Measurements from ENCODE around the gene PHF21A.
A peak's percentile ranks its signal among the peaks of the same experiment; 100 is the strongest.
"Not testable (repeated sequence)": the region's sequence is repeated elsewhere in the genome, so short reads cannot be mapped to it uniquely, and the experiment has no call there.

Gene PHF21A

DNA sequence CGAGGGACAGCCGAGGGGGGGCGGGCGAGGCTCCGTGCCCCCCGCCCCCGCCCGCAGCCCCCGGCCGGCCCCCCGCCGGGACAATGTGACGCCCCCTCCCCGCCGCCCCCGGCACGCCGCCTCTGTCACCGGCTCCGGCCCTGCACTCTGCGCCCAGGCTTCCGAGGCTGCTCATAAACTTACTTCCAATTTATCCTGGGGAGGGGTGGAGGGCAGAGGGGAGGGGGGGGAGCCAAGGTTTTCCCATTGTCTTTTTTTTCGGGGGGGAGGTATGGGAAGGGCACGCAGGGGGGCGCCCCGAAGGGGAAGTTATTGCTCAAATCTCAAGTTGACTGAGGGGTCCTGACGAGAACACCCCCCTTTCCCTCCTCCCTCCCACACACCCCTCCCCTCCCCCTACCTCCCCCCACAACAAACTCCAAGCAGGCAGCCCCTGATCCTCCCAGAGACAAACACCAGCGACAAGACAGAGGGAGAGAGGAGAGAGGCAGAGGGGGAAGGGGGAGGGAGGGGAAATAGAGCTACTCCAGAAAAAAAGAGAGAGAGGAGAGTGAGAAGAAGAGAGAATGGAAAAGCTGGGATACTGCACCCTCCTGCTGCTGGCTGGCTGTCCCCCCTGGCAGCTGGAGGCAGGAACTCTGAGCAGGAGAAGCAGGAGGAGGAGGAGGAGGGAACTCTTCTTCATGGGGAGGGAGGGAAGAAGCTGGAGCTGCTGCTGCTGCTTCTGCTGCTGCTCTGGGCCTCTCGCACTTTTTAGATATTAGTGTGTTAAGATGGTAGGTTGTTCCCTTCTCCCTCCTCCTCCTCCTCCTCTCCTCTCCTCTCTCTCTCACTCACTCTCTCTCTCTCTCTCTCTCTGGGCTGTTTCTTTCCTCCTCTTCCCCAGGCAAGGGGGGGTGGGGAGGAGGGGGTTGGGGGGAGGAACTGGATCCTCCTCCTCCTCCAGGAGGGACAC, 631 bp downstream of the PHF21A start:
- peak; percentile 71 for DNase-seq

DNA sequence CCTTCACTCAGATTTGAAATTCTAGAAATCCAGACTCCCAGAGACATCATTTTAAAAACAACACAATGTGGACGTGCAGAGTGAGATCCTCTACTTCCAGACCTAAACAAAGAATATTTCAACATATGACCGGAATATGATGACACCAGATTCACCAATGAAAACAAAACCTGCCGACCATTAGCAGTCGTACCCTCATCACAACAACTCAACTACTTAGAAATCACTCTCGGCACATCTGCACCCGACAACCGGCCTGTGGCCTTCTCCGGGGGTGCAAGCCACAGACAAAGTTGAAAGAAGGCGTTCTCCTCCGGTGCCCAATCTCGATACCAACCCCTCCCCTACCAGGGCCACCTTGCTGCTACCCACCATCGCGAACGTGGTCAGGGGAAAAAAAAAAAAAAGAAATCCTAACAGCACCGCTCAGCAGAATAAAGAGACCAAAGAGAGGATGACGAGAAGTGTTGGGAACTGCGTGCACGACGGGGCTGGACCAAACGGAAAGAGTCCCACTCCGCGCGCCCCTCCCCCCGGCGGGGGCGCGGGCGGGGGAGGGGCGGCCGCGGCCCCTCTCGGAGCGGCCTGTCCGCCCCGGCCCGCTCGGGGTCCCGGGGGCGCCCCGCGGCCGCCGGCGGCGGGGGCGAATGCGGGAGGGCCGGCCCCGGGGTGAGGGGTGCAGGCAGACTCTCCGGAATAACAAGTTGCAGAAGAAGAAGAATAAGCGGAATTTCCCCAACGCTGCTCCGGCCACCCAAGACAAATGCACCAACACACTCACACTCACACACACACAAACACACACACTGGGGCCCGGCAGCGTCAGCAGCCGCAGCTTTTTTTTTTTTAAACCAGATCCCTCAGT, 1.7 kb downstream of the PHF21A start:
- DNase-seq: peak; percentile 20

DNA sequence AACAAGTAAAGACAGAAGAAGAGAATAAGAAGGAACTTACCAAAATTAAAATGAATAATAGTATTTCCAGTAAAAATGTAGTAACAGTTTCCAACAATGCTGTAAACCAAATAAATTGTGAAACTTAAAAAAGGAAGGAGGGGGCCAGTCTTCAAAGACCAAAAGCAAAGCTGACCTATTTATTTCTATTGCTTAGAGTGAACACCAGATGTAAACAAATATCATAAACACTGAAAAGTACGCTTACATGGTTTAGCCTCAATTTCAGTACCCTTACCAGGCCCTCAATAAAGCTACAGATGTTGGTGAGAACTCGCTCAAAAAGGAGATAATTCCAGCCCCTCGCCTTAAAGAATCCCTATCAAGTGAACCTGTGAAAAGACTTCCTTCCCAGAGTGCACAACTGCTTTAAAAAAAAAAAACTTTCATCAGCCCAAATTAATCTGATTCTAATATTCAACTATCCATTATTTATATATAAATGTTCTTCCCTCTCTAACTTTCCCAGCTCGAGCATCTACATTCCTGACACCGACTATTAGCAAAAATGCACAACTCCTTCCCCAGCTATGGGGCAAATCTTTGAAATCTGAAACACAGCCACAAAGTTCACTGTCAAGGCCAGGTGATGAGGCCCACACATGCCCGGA, 2.4 kb downstream of the PHF21A start:
- no peak for DNase-seq

DNA sequence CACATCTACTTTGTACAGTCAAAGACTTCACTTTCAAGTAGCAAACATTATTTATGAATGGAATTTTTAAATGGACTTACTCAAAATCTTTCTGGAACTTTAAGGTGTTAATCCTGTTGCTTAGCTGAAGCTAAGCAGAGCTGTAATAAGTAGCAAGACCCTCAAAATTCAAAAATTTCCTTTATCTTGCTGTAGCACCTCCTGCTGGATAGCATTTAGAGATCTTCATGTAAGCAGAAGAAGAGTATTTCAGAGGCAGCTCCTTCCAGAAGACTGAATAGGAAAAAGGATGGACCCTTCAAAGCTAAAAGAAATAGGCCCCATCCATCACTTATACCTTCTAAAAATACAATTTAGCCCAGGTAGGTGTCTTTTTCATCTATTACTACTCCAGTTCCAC, 3.4 kb downstream of the PHF21A start:
- no peak for DNase-seq

DNA sequence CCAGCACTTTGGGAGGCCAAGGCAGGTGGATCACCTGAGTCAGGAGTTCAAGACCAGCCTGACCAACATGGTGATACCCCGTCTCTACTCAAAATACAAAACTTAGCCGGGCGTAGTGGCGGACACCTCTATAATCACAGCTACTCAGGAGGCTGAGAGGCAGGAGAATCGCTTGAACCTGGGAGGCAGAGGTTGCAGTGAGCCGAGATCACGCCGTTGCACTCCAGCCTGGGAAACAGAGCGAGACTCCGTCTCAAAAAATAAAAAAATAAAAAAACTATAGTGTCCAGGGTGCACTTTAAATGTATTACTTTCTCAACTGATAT, 4.6 kb downstream of the PHF21A start:
- not testable (repeated sequence) for DNase-seq

DNA sequence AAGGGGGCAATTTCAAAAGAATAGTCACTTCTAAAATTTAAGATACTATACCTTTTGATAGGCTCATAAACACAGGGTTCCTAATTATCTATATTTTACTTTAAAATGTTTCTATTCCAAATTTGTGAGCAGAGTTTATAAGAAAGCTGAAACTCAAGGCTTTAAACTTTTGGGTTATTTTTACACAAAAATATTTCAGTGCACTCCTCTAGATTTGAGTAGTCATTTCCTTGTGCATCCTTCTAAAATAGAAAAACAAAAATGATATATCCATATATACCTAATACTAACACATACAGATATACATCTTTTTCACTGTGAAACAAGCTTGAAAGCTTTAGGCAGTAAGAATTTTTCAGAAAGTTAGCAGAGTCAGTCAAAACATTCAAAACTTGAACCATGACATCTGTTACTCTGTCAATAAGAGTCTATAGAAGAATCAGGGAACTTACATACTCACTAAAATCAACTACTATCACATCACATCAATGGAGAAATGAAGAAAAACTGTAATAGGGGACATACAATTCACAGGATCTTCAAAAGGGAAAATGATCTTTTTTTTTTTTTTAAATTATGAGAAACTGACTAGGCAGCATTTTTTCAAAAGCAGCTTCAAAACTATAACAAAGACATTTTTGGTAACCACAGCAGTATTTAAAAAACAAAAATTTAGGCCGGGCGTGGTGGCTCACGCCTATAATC, 5.1 kb downstream of the PHF21A start:
- DNase-seq: no peak

DNA sequence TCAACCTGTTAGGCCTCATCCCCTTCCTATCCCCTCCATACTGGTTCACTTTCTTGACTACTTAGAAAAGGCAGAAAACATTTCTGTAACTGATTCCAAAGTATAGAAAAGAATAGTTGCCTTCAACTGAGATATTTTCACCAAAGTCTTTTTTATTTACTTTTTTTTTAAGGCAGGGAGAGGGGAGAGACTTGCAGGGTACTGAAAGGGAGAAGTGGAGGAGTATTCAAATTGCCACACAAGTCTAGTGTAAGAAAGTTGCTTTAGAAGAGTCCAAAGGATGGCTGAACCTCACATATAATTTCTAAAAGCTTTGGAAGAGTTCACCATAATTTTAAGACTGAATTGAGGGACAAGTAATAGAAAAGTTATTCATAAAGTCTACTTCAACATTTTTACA, 6.3 kb downstream of the PHF21A start:
- no peak for DNase-seq

DNA sequence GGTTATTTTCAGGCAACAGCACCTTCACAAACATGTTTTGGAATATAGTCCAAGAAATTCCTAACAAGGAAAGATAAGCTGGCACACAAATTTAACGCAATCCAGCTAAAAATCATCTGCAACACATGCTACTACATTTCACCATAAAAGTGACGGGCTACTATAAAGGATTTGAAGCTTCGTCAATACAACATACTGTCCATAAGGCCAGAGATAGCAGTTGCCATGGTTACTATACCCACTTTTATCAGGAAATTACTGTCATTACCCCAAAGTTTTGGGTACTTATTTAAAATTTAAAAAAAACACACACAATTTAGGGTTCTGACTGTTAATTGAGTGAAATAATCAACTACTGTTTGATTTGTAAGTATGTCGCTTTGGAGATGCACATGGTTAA, 6.9 kb downstream of the PHF21A start:
- DNase-seq: no peak

DNA sequence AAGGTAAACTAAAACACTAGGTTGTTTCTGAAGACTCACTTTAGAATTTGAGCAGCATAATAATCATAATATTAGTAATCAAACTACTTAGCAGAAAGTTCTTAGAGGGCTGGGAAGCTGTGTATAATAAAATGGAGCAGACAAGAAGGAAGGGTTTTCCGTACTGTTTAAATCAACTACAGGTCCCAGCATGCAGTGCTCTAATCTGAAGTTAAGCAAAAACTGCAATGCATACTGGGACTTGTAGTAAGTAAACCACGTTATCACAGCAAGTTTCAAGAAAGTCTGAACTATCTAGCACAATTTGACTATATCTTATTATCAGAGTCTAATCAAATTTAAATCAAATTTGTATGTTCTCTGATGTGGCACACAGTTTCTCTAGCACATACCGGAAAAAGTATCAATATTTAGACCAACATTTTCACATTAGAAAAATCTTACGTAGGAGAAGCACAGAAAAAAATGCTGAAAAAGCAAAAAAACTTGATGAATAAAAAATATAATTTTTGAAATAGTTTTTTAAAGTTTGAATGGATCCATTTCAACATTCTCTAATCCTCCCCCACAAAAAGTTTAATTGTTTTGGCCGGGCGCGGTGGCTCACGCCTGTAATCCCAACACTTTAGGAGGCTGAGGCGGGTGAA, 8.2 kb downstream of the PHF21A start:
- peak; percentile 57 for DNase-seq

DNA sequence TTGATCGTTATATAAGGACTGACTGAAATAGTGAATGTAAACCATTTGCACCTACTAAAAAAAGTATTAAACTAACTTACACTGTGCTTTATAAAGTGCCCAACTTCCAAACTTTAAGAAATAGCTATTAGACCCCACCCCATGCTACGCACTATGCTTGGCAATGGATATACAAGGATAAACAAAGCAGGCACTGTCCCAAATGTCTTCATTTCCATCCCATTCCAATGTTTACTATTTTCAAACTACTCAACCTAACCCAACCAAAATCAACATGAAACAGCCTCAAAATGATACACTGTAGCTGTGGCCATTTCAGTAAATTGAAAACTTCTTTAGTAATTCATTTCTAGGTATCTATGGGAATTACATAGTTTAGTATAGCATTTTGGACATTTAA, 12.5 kb downstream of the PHF21A start:
- DNase-seq: no peak

DNA sequence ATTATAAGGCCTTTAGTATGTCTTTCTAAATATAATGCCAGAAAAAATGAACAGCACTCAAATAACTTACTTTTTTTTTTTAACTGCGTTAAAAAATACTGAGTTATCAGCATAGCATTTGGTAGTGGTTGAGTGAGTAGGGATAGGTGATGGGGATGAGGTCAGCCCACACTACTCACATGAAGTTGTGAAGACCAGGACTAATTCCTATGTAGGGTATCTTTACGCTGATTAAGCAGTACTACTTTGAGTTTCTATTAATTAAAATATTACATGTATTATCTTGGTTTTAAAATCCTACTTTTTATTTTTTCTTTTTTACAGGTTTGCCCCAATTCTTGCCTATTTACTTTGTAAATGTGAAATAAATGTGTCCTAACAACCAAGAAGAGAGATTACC, 13.5 kb downstream of the PHF21A start:
- DNase-seq: no peak

DNA sequence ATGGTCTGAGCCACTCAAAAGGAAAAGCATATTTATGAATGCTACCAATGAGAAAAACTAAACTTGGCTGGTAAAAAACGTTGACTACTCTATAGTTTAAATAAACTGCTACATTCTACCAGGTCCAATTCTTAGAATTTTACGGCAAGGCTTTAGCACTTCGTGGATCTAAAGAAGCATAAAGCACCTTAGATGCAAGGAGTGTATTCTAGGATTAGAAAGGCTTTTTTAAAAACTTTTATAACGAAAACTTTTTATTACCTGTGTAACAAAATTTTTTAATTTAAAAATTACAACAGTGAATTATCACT, 13.9 kb downstream of the PHF21A start:
- no peak for DNase-seq

DNA sequence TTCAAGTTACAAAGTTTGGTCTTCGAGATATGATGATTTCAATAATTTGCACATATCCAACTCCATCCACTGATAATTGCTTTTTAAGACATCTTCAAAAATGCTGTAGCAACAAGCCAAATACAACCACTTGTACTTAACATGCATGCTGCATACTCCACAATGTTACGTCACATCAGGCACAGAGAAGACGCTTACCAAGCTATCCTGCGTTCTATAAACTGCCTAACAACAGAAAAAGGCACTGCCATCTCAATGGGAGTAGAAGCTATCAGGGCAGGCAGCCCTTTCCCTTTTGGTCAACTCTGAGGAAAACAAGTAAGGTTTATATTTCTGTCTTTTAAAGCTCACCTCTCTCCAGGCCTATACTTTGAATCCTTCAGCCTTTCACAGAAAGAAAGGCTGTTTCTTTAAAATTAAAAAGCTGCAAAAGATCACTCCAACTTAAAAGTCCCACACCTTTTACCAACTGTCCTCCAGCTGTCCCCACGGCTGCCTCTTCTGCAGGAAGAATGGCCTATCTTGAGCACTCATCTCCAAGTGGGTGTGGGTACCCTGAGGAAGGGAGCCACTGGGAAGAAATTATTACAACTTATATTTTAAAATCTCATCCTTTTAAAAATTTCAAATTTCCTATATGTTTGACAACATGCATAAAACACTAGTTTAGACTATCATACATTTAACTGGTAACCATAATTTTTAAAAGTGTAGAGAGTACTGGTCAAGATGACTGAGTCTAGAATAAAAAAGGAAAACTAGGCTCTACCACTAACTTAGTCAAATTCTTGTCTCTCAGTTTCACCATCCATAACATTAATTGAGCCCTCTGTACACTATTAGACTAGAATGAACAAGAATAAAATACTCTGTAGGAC, 14.5 kb downstream of the PHF21A start:
- no peak for DNase-seq

DNA sequence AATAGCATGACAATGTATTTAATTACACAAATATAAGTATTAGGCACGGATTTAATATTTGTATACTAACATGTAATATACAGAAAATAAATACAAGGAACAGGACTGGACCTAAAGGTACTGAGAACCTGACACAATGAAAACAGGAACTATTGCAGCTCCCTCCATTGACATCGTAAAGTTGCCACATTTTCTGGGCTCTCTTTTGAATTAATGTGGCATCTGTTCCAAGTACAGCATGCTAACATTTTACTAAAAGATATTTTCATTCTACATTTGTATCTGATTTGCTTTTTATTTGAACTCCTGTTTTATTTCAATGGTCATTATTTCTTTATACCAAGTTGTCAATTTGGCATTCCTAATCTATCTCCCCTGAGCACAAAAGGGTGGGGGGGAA, 15.3 kb downstream of the PHF21A start:
- DNase-seq: no peak

DNA sequence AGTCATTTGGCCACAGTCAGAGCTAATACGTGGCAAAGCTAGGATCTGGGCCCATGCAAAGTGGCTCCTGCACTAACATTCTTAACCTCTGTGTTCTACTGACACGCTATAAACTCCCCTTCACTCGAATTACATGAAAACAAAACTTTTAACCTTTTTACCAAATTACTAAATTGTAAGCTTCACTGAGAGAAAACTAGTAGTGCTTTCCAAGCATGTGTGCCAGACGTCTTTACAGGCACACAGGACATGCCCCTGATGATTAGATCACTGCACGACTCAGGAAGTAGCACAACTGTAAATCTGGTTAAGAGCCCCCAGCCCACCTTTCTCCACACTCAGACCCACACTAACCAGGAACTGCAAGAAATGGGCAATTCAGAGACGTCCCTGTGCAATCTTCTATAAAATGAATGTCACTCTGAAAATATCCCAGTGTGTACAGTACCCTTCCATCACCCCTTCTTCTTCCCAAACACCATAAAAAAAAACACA, 16.1 kb downstream of the PHF21A start:
- no peak for DNase-seq

DNA sequence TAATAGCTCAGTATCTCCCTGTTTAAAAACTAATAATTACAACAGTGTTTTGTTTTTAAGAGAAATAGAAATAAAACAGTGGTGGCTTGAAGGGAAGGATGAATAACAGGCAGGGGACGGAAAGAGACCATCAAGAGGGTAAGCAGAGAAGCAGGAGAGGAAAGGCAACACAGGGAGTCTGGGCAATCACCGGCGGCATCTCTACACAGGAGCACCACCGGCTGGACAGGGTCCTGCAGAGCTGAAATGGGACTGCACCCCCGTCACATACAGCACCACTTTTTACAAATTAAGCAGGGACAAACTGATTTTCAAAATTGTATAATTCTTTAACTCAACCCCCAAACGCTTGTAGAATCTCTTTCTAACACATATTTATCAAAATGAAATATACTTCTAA, 18.4 kb downstream of the PHF21A start:
- DNase-seq: no peak

DNA sequence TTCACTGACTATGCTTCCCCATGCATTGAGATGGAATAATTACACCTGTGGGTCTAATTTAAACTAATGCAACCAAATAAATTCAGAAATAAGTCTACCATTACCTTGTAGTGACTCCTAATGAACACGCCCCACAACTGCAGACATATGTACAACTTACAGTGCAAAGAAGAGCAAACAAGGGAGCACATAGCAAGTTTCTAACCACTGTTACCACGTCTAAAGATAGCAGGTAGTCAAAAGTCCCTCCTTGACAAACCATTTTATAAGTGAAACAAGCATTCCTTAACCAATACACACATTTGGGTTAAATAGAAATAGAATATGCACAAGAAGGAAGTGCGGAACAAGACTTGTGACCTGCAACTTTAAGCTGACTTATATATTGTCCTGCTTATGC, 20.6 kb downstream of the PHF21A start:
- no peak for DNase-seq

DNA sequence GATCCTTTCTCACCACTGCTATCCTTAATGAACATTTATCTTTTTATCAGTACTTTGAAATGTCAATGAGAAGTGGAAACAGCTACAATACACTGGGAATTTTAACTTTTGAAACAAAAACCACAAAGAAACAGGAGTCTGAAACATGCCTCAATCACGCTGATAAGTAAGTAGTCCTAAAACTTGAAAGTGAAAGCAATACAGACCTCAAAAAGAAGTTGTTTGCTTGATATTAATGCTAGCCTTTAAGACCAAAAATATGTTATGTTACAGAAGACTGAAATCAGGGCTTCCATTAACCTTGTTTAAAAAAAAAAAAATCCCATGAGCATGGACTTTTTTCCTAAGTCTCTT, 21.3 kb downstream of the PHF21A start:
- no peak for DNase-seq

DNA sequence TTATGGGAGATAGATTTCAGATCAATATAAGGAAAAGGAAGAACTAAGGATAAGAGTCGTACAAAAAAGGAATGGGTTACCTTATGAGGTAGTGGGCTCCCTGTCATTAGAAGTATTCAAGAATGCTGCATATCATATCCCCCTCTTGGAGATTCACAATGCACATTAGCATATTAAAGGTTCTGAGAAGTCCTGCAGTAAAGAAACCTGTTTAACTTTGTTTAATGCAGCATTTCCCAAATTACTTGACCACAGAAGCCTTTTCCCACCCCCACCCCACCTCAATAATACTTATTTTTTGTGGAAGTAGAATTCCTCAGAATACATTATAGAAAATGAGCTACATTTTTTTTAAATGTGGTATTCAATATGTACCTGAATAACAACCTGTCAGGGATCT, 30.9 kb downstream of the PHF21A start:
- DNase-seq: no peak

DNA sequence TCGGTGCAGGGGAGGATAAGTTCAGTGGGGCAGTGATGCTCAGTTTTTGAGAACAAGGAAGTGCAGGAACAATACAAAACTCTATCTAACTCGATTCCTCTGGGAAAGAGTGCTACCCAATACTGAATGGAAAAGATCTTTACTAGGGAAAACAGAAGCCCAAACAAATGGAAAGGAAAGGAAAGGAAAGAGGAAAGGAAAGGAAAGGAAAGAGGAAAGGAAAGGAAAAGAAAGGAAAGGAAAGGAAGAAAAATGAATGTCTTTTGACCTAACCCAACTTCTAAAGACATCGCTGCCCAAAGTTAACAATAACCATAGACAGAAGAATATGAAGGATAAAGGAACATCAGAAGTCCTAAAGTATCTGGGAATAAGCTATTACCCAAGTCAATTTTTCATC, 41.6 kb downstream of the PHF21A start:
- no peak for DNase-seq

DNA sequence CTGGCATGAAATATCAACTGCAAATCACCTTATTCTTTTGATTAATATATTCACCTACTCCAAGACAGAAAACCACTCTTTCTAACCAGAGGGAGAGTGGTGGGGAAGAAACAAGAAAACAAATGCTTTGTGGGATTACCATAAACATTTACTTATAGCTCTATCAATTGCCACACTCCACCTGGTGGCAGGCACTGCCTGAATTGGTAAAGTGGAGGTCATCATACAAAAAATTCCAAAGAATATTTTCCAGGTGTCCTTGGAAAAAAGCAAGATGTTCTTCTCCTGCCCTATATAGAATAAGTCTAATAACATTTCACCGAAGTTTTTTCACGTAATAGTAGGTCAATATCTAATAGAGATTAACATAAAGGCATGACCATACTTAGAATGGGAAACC, 45.3 kb downstream of the PHF21A start:
- no peak for DNase-seq

DNA sequence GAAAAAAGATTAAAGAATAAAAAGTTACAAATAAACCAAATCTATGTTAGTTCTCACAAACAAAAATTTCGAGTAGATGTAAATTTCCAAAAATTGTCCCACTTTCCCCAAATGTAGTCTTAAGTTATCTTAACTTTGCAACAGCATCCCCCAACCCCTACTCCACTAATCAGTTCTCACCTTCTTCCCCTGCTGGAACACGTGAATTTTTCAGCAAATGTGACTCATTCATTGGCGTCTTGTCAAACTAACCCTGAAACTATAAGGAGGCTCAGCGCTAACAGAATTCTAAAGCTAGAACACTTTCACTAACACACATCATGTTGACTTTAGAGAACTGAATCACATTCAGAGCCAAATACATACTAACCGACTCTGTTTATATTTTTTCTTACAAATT, 46.1 kb downstream of the PHF21A start:
- DNase-seq: no peak
